IMR-90 (cell line): ENCODE data around the gene UBA1. TPM values are rescaled to one million over a fixed set of nuclear protein-coding genes. Genes with fewer than 3 reads are reported as not detected.

Experiments
- ATAC-seq: fragments of 200-7000 bp; cut with Tn5 transposase; 2 replicates; pipeline ENCODE4 v1.9.1; 2020; ENCODE audit warnings: low read depth, mild to moderate bottlenecking, moderate library complexity
- BruUV-seq: library from RNA; stranded (reverse); fragments of 400-500 nt; replicated peaks from 2 replicates; lab custom pipeline; 2021; lab: Mats Ljungman, UMichigan
- CTCF ChIA-PET: fragments of 300-600 bp; formaldehyde crosslinking; extraction: SDS; loops from one replicate; lab custom pipeline; 2021; ENCODE audit warnings: antibody characterized with exemption; lab: Yijun Ruan, JAX
- POLR2A ChIA-PET: fragments of 300-600 bp; sonication (Branson Sonifier 250); formaldehyde crosslinking; loops from one replicate; lab custom pipeline; 2022; ENCODE audit warnings: antibody characterized with exemption; ENCODE audit not compliant: unreplicated experiment; lab: Charles Lee
- DNase-seq: peaks from one replicate; pipeline ENCODE4 v3.0.0; 2013
- H2AFZ ChIP-seq: replicated peaks from 2 replicates; pipeline ENCODE3; 2013; ENCODE audit warnings: low read length, mild to moderate bottlenecking; ENCODE audit not compliant: poor library complexity
- H2AK5ac ChIP-seq: 2 replicates; pipeline ENCODE4 v1.6.1; 2013; ENCODE audit warnings: low read depth, low read length, inconsistent platforms
- H2AK9ac ChIP-seq: replicated peaks from 2 replicates; pipeline ENCODE3; 2013; ENCODE audit warnings: mild to moderate bottlenecking, low read depth, low read length, moderate library complexity; ENCODE audit not compliant: poor library complexity
- H2BK120ac ChIP-seq: 2 replicates; pipeline ENCODE4 v1.6.1; 2013; ENCODE audit warnings: low read depth, low read length, inconsistent platforms
- H2BK15ac ChIP-seq: 3 replicates; pipeline ENCODE4 v1.6.1; 2013; ENCODE audit warnings: low read depth, low read length, inconsistent platforms
- H2BK20ac ChIP-seq: 2 replicates; pipeline ENCODE4 v1.6.1; 2013; ENCODE audit warnings: low read depth, mild to moderate bottlenecking, inconsistent platforms, low read length, moderate library complexity
- H2BK5ac ChIP-seq: 2 replicates; pipeline ENCODE4 v1.6.1; 2013; ENCODE audit warnings: mild to moderate bottlenecking, low read depth, low read length, inconsistent platforms; ENCODE audit not compliant: poor library complexity, severe bottlenecking
- H3K14ac ChIP-seq: replicated peaks from 2 replicates; pipeline ENCODE4 v1.6.1; 2013; ENCODE audit warnings: low read depth, low read length, inconsistent platforms
- H3K18ac ChIP-seq: 2 replicates; pipeline ENCODE4 v1.6.1; 2013; ENCODE audit warnings: low read depth, low read length, control low read depth
- H3K23ac ChIP-seq: 2 replicates; pipeline ENCODE4 v1.6.1; 2013; ENCODE audit warnings: low read depth, low read length, inconsistent platforms
- H3K27ac ChIP-seq: 2 replicates; pipeline ENCODE4 v1.5.1; 2013; ENCODE audit warnings: mild to moderate bottlenecking, control low read depth, low read length; ENCODE audit not compliant: insufficient read depth
- H3K27me3 ChIP-seq: 2 replicates; pipeline ENCODE4 v1.6.1; 2013; ENCODE audit warnings: low read length; ENCODE audit not compliant: control insufficient read depth, insufficient read depth
- H3K36me3 ChIP-seq: 2 replicates; pipeline ENCODE4 v1.6.1; 2013; ENCODE audit warnings: low read length, mixed read lengths; ENCODE audit not compliant: control insufficient read depth, insufficient read depth
- H3K4ac ChIP-seq: 2 replicates; pipeline ENCODE4 v1.6.1; 2013; ENCODE audit warnings: low read depth, low read length, inconsistent platforms
- H3K4me1 ChIP-seq: 2 replicates; pipeline ENCODE4 v1.6.1; 2013; ENCODE audit warnings: low read length, mixed read lengths; ENCODE audit not compliant: control insufficient read depth, insufficient read depth
- H3K4me2 ChIP-seq: 2 replicates; pipeline ENCODE4 v1.6.1; 2013; ENCODE audit warnings: low read depth, mild to moderate bottlenecking, control low read depth, low read length, moderate library complexity
- H3K4me3 ChIP-seq: 2 replicates; pipeline ENCODE4 v1.5.1; 2013; ENCODE audit warnings: low read depth, mild to moderate bottlenecking, control low read depth, low read length, moderate library complexity; ENCODE audit not compliant: insufficient read depth
- H3K56ac ChIP-seq: 2 replicates; pipeline ENCODE4 v1.6.1; 2013; ENCODE audit warnings: low read length, inconsistent platforms; ENCODE audit not compliant: insufficient read depth; ENCODE audit errors: extremely low read depth
- H3K79me1 ChIP-seq, 2 experiments: 2 replicates each; pipeline ENCODE4 v1.6.1; 2013; ENCODE audit warnings: low read length in 2 of 2, inconsistent platforms in 1 of 2, low read depth in 1 of 2
- H3K9ac ChIP-seq: 2 replicates; pipeline ENCODE4 v1.6.1; 2013; ENCODE audit warnings: low read depth, low read length, control low read depth
- H3K9me1 ChIP-seq: 2 replicates; pipeline ENCODE4 v1.6.1; 2013; ENCODE audit warnings: low read length, inconsistent platforms; ENCODE audit not compliant: insufficient read depth
- H3K9me3 ChIP-seq: 2 replicates; pipeline ENCODE4 v1.6.1; 2013; ENCODE audit warnings: low read length; ENCODE audit not compliant: control insufficient read depth, insufficient read depth
- H4K20me1 ChIP-seq: 2 replicates; pipeline ENCODE4 v1.6.1; 2013; ENCODE audit warnings: low read length, inconsistent platforms; ENCODE audit not compliant: insufficient read depth
- H4K5ac ChIP-seq: 2 replicates; pipeline ENCODE4 v1.6.1; 2013; ENCODE audit warnings: mild to moderate bottlenecking, low read depth, low read length, control low read depth
- H4K8ac ChIP-seq, 2 experiments: 2 replicates each; pipeline ENCODE4 v1.6.1; 2013; ENCODE audit warnings: low read depth in 2 of 2, low read length in 2 of 2, control low read depth in 1 of 2, inconsistent platforms in 1 of 2
- H4K91ac ChIP-seq: 2 replicates; pipeline ENCODE4 v1.6.1; 2013; ENCODE audit warnings: low read depth, low read length, inconsistent platforms; ENCODE audit not compliant: insufficient read depth
- BHLHE40 ChIP-seq: fragments of 150-350 bp; IDR thresholded peaks from 2 replicates; pipeline ENCODE4 v1.6.1; 2016; ENCODE audit warnings: mild to moderate bottlenecking, low read depth, low read length
- CEBPB ChIP-seq: IDR thresholded peaks from 2 replicates; pipeline ENCODE4 v1.6.1; 2012; ENCODE audit warnings: low read depth, low read length, improper control_type of control experiment
- FOS ChIP-seq: fragments of 150-350 bp; IDR thresholded peaks from 2 replicates; pipeline ENCODE4 v1.6.1; 2016; ENCODE audit warnings: low read depth, low read length
- MAFK ChIP-seq: IDR thresholded peaks from 2 replicates; pipeline ENCODE4 v1.6.1; 2012; ENCODE audit warnings: low read depth, low read length, improper control_type of control experiment
- MXI1 ChIP-seq: IDR thresholded peaks from 2 replicates; pipeline ENCODE4 v1.6.1; 2012; ENCODE audit warnings: low read depth, mild to moderate bottlenecking, low read length, moderate library complexity, borderline replicate concordance
- POLR2A ChIP-seq: IDR thresholded peaks from 2 replicates; pipeline ENCODE4 v1.6.1; 2012; ENCODE audit warnings: mild to moderate bottlenecking, low read depth, low read length
- RAD21 ChIP-seq: IDR thresholded peaks from 2 replicates; pipeline ENCODE4 v1.6.1; 2012; ENCODE audit warnings: low read length, improper control_type of control experiment
- SMC3 ChIP-seq: fragments of 150-350 bp; IDR thresholded peaks from 2 replicates; pipeline ENCODE4 v1.6.1; 2016; ENCODE audit warnings: low read depth, mild to moderate bottlenecking, antibody characterized with exemption, low read length, moderate library complexity
- WGBS, 2 experiments: methylation state at CpG; one replicate each; pipeline versions ENCODE4 v1.1.5 to v1.1.7; 2013; ENCODE audit warnings: missing lambda C conversion rate in 2 of 2; ENCODE audit not compliant: insufficient read length in 1 of 2; ENCODE audit errors: extremely low coverage in 2 of 2; 5-methylcytosine and 5-hydroxymethylcytosine counted together
- dilution Hi-C: fragments of 300-500 bp; cut with HindIII; formaldehyde crosslinking; loops from one replicate; pipeline ENCODE4 v1.14.3; 2018; ENCODE audit warnings: low sequenced_read_pairs; ENCODE audit not compliant: unreplicated experiment
- in situ Hi-C: fragments of 300-500 bp; cut with MboI; formaldehyde crosslinking; loops from 3 replicates; pipeline ENCODE4 v1.14.3; 2019; ENCODE audit warnings: low sequenced_read_pairs, inconsistent platforms, mixed read lengths
- intact Hi-C: fragments of 100-400 bp; cut with micrococcal nuclease; formaldehyde crosslinking; loops from 2 replicates; pipeline ENCODE4 v1.10.0; 2022
- polyA plus RNA-seq, 3 experiments: library from polyadenylated mRNA; depleted of rRNA; stranded (reverse); fragments of >200 nt; gene quantifications; 2 replicates each; pipeline ENCODE4 v1.2.3, GENCODE V29; 2012; ENCODE audit warnings: low replicate concordance in 1 of 3
- total RNA-seq: library from RNA; depleted of rRNA; stranded (reverse); fragments of >200 nt; gene quantifications from 2 replicates; pipeline ENCODE4 v1.2.3, GENCODE V29; 2012

Gene UBA1
- total and polyA plus RNA-seq, 2 of the 4 experiments (the other 2 are of a cell fraction), result 299 to 343 TPM

DNA sequence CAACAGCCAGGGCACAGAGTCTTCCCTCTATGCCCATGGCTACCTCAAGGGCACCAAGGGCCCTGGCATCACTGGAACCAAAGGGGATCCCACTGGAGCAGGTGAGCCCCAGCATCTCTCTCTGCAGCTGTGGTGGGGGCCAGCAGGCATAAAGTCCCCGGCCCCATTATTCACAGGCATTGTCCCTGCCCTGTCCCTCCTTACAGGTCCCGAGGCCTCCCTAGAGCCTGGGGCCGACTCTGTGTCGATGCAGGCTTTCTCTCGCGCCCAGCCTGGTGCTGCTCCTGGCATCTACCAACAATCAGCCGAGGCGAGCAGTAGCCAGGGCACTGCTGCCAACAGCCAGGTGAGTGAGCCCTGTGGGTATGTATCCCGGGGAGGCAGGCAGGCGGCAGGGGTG, 12.3 kb upstream of the UBA1 start:
- dilution Hi-C loops (no loop called here), in situ Hi-C loops (no loop called here), intact Hi-C loops (no loop called here)
- Histone ChIP-seq H2BK20ac (no peak overlapping the region), H3K14ac (no peak overlapping the region), H3K36me3 (peaks cover 35% of the 10 kb centered on the region), H3K27me3 (peaks cover 20% of the 10 kb centered on the region; the same call in 1 of the 2 replicates), H2BK120ac (no peak overlapping the region), H3K9ac (no peak overlapping the region), H3K9me1 (no peaks in the 10 kb centered on the region), H3K4me2 (no peak overlapping the region), H3K4me1 (no peaks in the 10 kb centered on the region), H4K8ac (no peak overlapping the region), H3K79me1 (peaks cover 3% of the 10 kb centered on the region in 2 experiments; a peak in 1 of 4 replicates), H2BK15ac (no peak overlapping the region), H3K9me3 (no peaks in the 10 kb centered on the region), H2AFZ (no peak overlapping the region), H4K20me1 (no peaks in the 10 kb centered on the region), H3K18ac (no peak overlapping the region), H4K5ac (no peak overlapping the region), H2BK5ac (no peak overlapping the region), H4K91ac (no peak overlapping the region), H3K27ac (no peak overlapping the region), H2AK5ac (no peak overlapping the region), H3K56ac (no peak overlapping the region), H3K23ac (no peak overlapping the region), H3K4ac (no peak overlapping the region), H2AK9ac (no peak overlapping the region), H3K4me3 (no peak overlapping the region)
- POLR2A ChIA-PET, result no interaction called here
- BruUV-seq, result no TSS peak
- TF ChIP-seq MAFK (no peak), POLR2A (no peak), RAD21 (no peak), CEBPB (no peak), MXI1 (no peak), BHLHE40 (no peak), FOS (no peak), SMC3 (no peak)
- CTCF ChIA-PET, result no interaction called here
- DNase-seq (no peak), ATAC-seq (no peak)
- 91% methylated on average over 7 of the region's 10 CpGs; no CpG with 5 or more reads in 1 of the 2 experiments for WGBS, 2 experiments
